ENCODE measurements around the gene TUBB8.

DNA sequence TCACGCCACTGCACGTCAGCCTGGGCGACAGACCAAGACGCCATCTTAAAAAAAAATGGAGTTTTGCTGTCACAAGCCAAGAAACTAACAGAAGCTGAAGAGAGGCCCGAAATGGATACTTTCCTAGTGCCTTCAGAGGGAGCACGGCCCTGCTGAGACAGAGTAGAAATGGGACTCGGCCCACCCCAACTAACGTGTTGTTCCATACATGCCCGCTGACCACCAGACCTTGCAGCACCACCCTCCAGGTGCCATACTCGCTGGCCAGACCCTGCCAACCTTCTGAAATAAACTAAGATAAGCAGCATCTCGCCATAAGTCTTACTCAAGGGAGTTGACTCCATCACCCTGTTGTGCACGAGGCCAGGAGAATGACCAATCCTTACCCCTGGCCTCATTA lies 29.5 kb upstream of the TUBB8 start:
- TF ChIP-seq, protein P1, sequence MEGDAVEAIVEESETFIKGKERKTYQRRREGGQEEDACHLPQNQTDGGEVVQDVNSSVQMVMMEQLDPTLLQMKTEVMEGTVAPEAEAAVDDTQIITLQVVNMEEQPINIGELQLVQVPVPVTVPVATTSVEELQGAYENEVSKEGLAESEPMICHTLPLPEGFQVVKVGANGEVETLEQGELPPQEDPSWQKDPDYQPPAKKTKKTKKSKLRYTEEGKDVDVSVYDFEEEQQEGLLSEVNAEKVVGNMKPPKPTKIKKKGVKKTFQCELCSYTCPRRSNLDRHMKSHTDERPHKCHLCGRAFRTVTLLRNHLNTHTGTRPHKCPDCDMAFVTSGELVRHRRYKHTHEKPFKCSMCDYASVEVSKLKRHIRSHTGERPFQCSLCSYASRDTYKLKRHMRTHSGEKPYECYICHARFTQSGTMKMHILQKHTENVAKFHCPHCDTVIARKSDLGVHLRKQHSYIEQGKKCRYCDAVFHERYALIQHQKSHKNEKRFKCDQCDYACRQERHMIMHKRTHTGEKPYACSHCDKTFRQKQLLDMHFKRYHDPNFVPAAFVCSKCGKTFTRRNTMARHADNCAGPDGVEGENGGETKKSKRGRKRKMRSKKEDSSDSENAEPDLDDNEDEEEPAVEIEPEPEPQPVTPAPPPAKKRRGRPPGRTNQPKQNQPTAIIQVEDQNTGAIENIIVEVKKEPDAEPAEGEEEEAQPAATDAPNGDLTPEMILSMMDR (IDR thresholded peaks at IDR 0.05; ENCODE audit: insufficient read depth, low read length, poor library complexity, severe bottlenecking): no peak
- TF ChIP-seq EZH2phosphoT487 (conservative IDR thresholded peaks at IDR 0.05; ENCODE audit: low read length): no peak

Measured in SU-DHL-6 (cell line).